Activated CD4-positive, alpha-beta T cell treated with anti-CD3 and anti-CD28 coated beads, Interleukin-2, amount 10 ng/mL, durations not matched to agents 24 days and 14 days (primary cell): ENCODE measurements around the gene TRPM6. TPM values are rescaled to one million over a fixed set of nuclear protein-coding genes. Genes with fewer than 3 reads are reported as not detected.
"Not testable (repeated sequence)": the region's sequence is repeated elsewhere in the genome, so short reads cannot be mapped to it uniquely, and the experiment has no call there.

Source experiments
- DNase-seq: peaks from one replicate; pipeline ENCODE4 v3.0.0; 2022
- H3K27ac Mint-ChIP-seq: one replicate; pipeline ENCODE4 v1.8.0; 2022; ENCODE audit warnings: mild to moderate bottlenecking, mixed read lengths
- H3K27me3 Mint-ChIP-seq: one replicate; pipeline ENCODE4 v1.8.0; 2022; ENCODE audit warnings: mixed read lengths
- H3K36me3 Mint-ChIP-seq: one replicate; pipeline ENCODE4 v1.8.0; 2022; ENCODE audit warnings: low read depth, mild to moderate bottlenecking, mixed read lengths
- H3K4me1 Mint-ChIP-seq: one replicate; pipeline ENCODE4 v1.8.0; 2021; ENCODE audit warnings: mixed read lengths
- H3K4me3 Mint-ChIP-seq: one replicate; pipeline ENCODE4 v1.8.0; 2022; ENCODE audit warnings: mild to moderate bottlenecking, moderate library complexity, mixed read lengths
- H3K9me3 Mint-ChIP-seq: one replicate; pipeline ENCODE4 v1.8.0; 2021; ENCODE audit warnings: mixed read lengths
- intact Hi-C: fragments of 100-400 bp; cut with micrococcal nuclease; formaldehyde crosslinking; loops from one replicate; pipeline ENCODE4 v1.15.1; 2023
- total RNA-seq: library from RNA; stranded (reverse); gene quantifications from 2 replicates; pipeline ENCODE4 v1.2.3, GENCODE V29; 2022

TRPM6 gene
- total RNA-seq, 1 donor from 2014 or later = 0.05 TPM

- peaks cover 10% of the 10 kb centered on the region for H3K27me3 Mint-ChIP-seq
- intact Hi-C loops = no loop called here
- peaks cover 7% of the 10 kb centered on the region for H3K9me3 Mint-ChIP-seq
- H3K4me3 Mint-ChIP-seq = no peak overlapping the region
- no peaks in the 10 kb centered on the region for H3K36me3 Mint-ChIP-seq
- H3K4me1 Mint-ChIP-seq = no peaks in the 10 kb centered on the region
- DNase-seq = no peak
- H3K27ac Mint-ChIP-seq = no peak overlapping the region
Measured at GRCh38 chr9:74874220-74874619, 13.5 kb downstream of the TRPM6 start.

- Mint-ChIP-seq H3K27me3 (peaks cover 14% of the 10 kb centered on the region), H3K9me3 (no peaks in the 10 kb centered on the region), H3K4me3 (no peak overlapping the region), H3K27ac (no peak overlapping the region), H3K4me1 (no peaks in the 10 kb centered on the region), H3K36me3 (no peaks in the 10 kb centered on the region)
- DNase-seq = no peak
- intact Hi-C loops = no loop called here
Measured at GRCh38 chr9:74872619-74873233, 15.0 kb downstream of the TRPM6 start.

GRCh38 chr9:74867483-74867882 lies 20.2 kb downstream of the TRPM6 start:
- no peak overlapping the region for H3K27ac Mint-ChIP-seq
- no peaks in the 10 kb centered on the region for H3K4me1 Mint-ChIP-seq
- intact Hi-C loops = no loop called here
- no peak overlapping the region for H3K4me3 Mint-ChIP-seq
- DNase-seq = no peak
- H3K9me3 Mint-ChIP-seq = no peaks in the 10 kb centered on the region
- no peaks in the 10 kb centered on the region for H3K36me3 Mint-ChIP-seq
- peaks cover 8% of the 10 kb centered on the region for H3K27me3 Mint-ChIP-seq

GRCh38 chr9:74865177-74865576 lies 22.5 kb downstream of the TRPM6 start:
- Mint-ChIP-seq H3K4me1 (peaks cover 6% of the 10 kb centered on the region), H3K27ac (no peak overlapping the region), H3K9me3 (no peaks in the 10 kb centered on the region), H3K36me3 (no peaks in the 10 kb centered on the region), H3K27me3 (peaks cover 7% of the 10 kb centered on the region), H3K4me3 (no peak overlapping the region)
- intact Hi-C loops = no loop called here
- no peak for DNase-seq

- Mint-ChIP-seq H3K9me3 (no peaks in the 10 kb centered on the region), H3K27ac (no peak overlapping the region), H3K36me3 (no peaks in the 10 kb centered on the region), H3K27me3 (peaks cover 2% of the 10 kb centered on the region), H3K4me1 (peaks cover 9% of the 10 kb centered on the region), H3K4me3 (no peak overlapping the region)
- DNase-seq = no peak
- intact Hi-C loops = no loop called here
Measured at GRCh38 chr9:74861773-74862474, 25.8 kb downstream of the TRPM6 start.

- peaks cover 4% of the 10 kb centered on the region for H3K27me3 Mint-ChIP-seq
- H3K4me3 Mint-ChIP-seq = no peak overlapping the region
- H3K9me3 Mint-ChIP-seq = no peaks in the 10 kb centered on the region
- no peaks in the 10 kb centered on the region for H3K36me3 Mint-ChIP-seq
- H3K4me1 Mint-ChIP-seq = peaks cover 9% of the 10 kb centered on the region
- DNase-seq = no peak
- no peak overlapping the region for H3K27ac Mint-ChIP-seq
- intact Hi-C loops = no loop called here
Measured at GRCh38 chr9:74861071-74861470, 26.6 kb downstream of the TRPM6 start.

DNA sequence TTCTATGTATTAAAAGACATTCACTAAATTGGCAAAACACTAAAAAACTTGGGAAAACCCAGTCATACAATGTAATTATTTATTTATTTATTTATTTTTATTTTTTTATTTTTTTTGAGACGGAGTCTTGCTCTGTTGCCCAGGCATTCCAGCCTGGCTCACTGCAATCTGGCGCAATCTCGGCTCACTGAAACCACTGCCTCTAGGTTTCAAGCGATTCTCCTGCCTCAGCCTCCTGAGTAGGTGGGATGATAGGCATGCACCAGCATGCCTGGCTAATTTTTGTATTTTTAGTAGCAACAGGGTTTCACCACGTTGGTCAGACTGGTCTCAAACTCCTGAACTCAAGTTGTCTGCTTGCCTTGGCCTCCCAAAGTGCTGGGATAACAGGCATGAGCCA lies 27.5 kb downstream of the TRPM6 start:
- intact Hi-C loops, H3K27ac Mint-ChIP-seq, H3K4me1 Mint-ChIP-seq, H3K9me3 Mint-ChIP-seq, H3K27me3 Mint-ChIP-seq, DNase-seq, H3K4me3 Mint-ChIP-seq, H3K36me3 Mint-ChIP-seq: not testable (repeated sequence)

- DNase-seq = no peak
- Mint-ChIP-seq H3K27me3 (peaks cover 4% of the 10 kb centered on the region), H3K9me3 (no peaks in the 10 kb centered on the region), H3K4me1 (peaks cover 9% of the 10 kb centered on the region), H3K36me3 (no peaks in the 10 kb centered on the region), H3K4me3 (no peak overlapping the region), H3K27ac (no peak overlapping the region)
- intact Hi-C loops = no loop called here
Measured at GRCh38 chr9:74859786-74860185, 27.9 kb downstream of the TRPM6 start.

GRCh38 chr9:74858751-74859414 lies 28.8 kb downstream of the TRPM6 start:
- intact Hi-C loops = no loop called here
- H3K4me1 Mint-ChIP-seq = peaks cover 9% of the 10 kb centered on the region
- no peaks in the 10 kb centered on the region for H3K9me3 Mint-ChIP-seq
- H3K4me3 Mint-ChIP-seq = no peak overlapping the region
- no peaks in the 10 kb centered on the region for H3K36me3 Mint-ChIP-seq
- H3K27me3 Mint-ChIP-seq = peaks cover 4% of the 10 kb centered on the region
- no peak for DNase-seq
- H3K27ac Mint-ChIP-seq = no peak overlapping the region

GRCh38 chr9:74856989-74857388 lies 30.7 kb downstream of the TRPM6 start:
- no peaks in the 10 kb centered on the region for H3K9me3 Mint-ChIP-seq
- H3K27ac Mint-ChIP-seq = no peak overlapping the region
- H3K27me3 Mint-ChIP-seq = peaks cover 4% of the 10 kb centered on the region
- peaks cover 5% of the 10 kb centered on the region for H3K4me1 Mint-ChIP-seq
- no peak overlapping the region for H3K4me3 Mint-ChIP-seq
- H3K36me3 Mint-ChIP-seq = no peaks in the 10 kb centered on the region
- intact Hi-C loops = no loop called here
- DNase-seq = no peak

- H3K27me3 Mint-ChIP-seq = peaks cover 4% of the 10 kb centered on the region
- H3K4me1 Mint-ChIP-seq = peaks cover 2% of the 10 kb centered on the region
- H3K36me3 Mint-ChIP-seq = no peaks in the 10 kb centered on the region
- no peaks in the 10 kb centered on the region for H3K9me3 Mint-ChIP-seq
- H3K4me3 Mint-ChIP-seq = no peak overlapping the region
- no peak for DNase-seq
- H3K27ac Mint-ChIP-seq = no peak overlapping the region
- intact Hi-C loops = no loop called here
Measured at GRCh38 chr9:74855072-74855471, 32.6 kb downstream of the TRPM6 start.

DNA sequence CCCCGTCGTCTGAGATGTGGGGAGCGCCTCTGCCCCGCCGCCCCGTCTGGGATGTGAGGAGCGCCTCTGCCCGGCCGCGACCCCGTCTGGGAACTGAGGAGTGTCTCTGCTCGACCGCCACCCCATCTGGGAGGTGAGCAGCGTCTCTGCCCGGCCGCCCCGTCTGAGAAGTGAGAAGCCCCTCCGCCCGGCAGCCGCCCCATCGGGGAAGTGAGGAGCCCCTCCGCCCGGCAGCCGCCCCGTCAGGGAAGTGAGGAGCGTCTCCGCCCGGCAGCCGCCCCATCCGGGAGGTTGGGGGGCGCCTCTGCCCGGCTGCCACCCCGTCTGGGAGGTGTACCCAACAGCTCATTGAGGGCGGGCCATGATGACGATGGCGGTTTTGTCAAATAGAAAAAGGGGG lies 34.7 kb downstream of the TRPM6 start:
- H3K4me1 Mint-ChIP-seq, H3K27ac Mint-ChIP-seq, H3K4me3 Mint-ChIP-seq, DNase-seq, H3K27me3 Mint-ChIP-seq, intact Hi-C loops, H3K36me3 Mint-ChIP-seq, H3K9me3 Mint-ChIP-seq: not testable (repeated sequence)

- peaks cover 3% of the 10 kb centered on the region for H3K27me3 Mint-ChIP-seq
- no peaks in the 10 kb centered on the region for H3K4me1 Mint-ChIP-seq
- H3K9me3 Mint-ChIP-seq = no peaks in the 10 kb centered on the region
- intact Hi-C loops = no loop called here
- no peak overlapping the region for H3K4me3 Mint-ChIP-seq
- no peak for DNase-seq
- H3K27ac Mint-ChIP-seq = no peak overlapping the region
- no peaks in the 10 kb centered on the region for H3K36me3 Mint-ChIP-seq
Measured at GRCh38 chr9:74848153-74848525, 39.6 kb downstream of the TRPM6 start.

DNA sequence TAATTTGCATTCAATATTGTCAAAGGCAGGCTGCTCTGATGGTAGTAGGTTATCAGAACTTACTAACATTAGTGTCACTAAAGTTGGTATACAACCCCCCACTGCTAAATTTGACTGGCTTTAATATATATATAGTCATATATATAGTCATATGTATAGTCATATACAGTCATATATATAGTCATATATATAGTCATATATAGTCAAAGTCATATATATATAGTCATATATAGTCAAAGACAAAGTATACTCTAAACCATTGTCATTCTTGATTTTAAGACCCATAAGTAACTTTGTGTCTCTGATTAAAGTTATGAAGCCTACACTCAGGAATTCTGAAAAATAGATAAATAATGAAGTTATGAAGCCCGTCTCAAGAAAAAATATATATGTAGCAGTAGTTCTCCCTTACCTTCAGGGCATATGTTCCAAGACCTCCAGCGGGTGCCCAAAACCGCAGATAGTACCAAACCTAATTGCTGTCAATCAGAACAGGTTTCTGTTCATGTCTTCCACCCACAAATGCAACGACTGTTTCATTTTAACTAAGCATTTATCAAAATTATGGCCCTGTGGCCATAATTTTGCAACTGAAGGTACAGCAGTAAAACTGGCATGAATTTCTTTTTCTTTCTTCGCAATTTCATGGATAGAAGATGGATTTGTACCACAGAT lies 40.1 kb downstream of the TRPM6 start:
- Mint-ChIP-seq H3K4me1 (no peaks in the 10 kb centered on the region), H3K9me3 (no peaks in the 10 kb centered on the region), H3K4me3 (no peak overlapping the region), H3K27ac (no peak overlapping the region), H3K36me3 (no peaks in the 10 kb centered on the region), H3K27me3 (peaks cover 3% of the 10 kb centered on the region)
- DNase-seq = no peak
- intact Hi-C loops = no loop called here
